Activated CD4-positive, alpha-beta T cell treated with anti-CD3 and anti-CD28 coated beads, Interleukin-2, amount 50 U/mL, for 1 hour (primary cell): ENCODE results near the gene PHLDA1.
A peak's percentile ranks its signal among the peaks of the same experiment; 100 is the strongest.

Experiments
- DNase-seq: peaks from one replicate; pipeline ENCODE4 v3.0.0-alpha.2; 2020

PHLDA1 gene

GRCh38 chr12:76037130-76038103, 5.8 kb upstream of the PHLDA1 start:
- no peak for DNase-seq

DNA sequence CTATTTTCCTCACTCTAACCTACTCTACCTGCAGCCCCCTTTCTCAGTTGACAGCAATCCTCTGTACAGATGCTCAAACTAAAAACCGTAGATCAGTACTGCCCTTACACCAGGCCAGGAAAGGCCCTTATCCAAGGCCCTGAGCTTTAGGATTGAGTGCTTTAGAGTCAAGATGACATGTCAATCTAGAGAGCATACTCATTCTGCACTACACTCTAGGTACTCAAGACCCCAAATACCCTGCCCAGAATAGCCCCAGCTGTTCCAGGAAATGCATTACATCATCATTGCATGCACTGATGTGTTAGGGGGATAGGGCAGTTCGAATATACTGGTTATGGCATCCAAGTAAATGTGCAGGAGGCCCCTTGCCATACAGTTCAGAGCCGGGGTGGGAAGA, 3.5 kb upstream of the PHLDA1 start:
- DNase-seq: no peak

- no peak for DNase-seq
Observed at GRCh38 chr12:76033081-76034011, 1.8 kb upstream of the PHLDA1 start.

DNA sequence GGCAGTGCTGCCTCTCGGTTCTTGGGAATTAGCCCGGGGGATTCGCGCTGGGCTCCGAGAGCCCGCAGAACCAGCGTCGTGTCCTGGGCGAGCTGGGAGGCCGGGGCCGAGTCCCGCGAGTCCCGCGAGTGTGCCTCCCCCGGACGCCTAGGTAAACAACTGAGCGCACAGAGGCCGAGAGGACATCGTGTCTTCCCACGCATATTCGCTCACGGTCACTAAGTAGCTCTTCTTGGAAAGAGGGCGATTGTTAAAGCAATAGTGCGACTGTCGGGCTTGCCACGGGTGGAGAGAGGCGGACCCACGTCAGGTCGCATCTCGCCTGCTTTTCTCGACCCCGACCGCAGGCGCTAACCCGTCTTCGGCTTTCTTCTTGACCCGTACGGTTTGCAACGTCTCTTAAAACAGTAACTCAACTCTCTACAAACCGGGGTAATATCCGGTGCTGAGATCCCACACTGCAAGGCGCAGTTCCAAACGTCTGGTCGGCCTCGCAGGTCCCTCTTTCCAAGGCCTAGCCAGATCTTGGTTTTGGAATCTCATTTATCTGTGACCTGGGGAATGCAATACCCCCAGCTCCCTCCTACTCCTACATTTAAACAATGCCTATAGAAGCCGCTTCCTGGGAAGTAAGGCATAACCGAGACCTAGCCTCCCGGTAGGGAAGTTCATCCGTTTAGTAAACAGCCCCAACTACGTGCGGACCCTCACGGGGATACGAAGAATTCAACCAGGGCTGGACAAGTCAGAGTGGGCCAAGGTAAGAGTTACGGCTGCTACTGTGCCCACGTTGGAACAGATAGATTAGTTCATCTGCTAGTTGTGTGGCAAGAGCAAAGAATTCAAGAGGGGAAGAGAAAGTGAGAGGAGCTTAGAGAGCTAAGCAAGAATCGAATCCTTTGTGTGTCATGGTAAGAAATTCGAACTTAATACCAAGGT, 736 bp upstream of the PHLDA1 start:
- peak; percentile 34 for DNase-seq

DNA sequence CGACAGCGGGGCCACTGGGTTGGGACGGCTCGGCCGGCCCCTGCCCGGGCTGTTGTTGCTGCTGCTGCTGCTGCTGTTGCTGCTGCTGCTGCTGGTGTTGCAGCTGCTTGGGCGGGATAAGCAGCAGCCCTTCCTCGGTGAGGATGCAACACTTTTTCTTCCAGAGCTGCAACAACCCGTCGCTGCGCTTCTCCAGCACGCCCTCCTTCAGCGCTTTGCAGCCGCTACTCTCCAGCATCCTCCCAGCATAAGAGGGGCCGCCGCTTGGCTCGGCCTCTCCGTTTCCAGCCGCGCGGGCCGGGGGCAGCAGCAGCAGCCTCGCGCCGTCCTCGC, 529 bp downstream of the PHLDA1 start:
- DNase-seq: no peak

- DNase-seq: peak; percentile 43
Observed at GRCh38 chr12:76030341-76031080, 1.1 kb downstream of the PHLDA1 start.

DNA sequence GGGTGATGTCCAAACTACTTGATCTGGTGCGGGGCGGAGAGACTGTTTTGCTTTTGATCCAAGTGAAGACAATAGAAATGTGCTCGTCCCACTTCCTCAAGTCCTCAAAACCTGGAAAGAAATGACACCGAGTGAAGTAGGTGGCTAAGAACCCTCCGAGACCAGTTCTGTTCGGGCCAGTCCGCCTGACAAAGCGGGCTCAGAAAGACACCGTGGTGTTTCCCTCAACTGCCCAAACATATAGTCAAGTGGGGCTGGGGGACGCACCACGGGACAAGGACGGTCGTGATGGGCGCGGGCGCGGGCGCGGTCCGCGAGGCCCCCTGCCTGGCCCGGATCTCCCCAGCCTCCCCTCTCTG, 1.6 kb downstream of the PHLDA1 start:
- DNase-seq: no peak

DNA sequence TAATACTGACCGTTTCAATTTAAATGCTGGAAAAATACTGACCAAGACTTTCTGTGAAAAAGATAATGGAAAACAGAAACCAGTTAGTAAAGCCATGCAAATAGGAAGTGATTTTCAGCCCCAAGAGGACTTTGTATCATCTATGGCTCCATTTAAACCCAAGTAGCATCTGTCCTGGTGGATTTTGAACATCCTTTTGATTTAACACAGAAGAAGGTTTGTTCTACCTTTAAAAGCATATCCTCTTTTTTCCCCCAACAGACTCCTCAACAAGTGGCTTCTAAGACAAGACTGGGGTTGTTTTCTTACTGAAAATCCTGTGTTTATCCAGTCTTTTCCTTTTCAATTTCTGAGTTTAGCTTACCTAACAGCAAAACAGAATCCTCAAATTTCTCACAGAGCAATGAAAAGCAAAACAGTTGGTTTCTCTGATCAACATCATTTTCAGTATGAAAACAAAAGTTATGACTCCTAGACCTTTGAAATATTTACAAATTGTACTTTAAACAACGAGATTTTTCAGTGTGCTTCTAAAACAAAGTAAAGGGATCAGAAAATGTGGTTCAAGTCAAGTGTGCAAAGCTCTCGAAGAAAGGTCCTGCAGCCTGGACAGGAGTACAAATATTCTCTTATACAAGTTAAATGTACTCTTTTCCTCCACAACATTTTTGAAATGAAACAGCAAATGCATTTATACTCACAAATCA, 2.9 kb downstream of the PHLDA1 start:
- DNase-seq: no peak

DNA sequence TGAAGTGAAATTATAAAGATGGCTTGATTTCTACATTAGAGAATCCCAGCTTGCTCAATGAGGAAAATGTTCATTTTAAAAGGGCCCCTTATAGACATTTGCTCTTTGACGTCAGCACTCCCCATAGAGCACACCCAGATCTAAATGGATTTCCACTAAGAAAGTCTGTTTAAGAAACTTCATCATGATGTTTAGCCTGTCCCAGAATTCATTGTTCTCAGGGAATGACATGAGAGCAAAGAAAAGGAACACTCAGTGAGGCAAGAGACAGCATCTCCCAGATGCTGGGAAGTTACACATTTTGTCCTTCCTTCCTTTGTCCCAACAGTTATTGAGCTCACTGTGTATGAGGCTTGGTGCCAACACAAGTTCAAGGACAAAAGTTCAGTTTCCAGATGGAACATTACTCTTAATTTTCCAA, 4.9 kb downstream of the PHLDA1 start:
- DNase-seq: no peak

- no peak for DNase-seq
Observed at GRCh38 chr12:76025601-76026575, 5.7 kb downstream of the PHLDA1 start.

GRCh38 chr12:76024942-76025600, 6.5 kb downstream of the PHLDA1 start:
- DNase-seq: no peak

DNA sequence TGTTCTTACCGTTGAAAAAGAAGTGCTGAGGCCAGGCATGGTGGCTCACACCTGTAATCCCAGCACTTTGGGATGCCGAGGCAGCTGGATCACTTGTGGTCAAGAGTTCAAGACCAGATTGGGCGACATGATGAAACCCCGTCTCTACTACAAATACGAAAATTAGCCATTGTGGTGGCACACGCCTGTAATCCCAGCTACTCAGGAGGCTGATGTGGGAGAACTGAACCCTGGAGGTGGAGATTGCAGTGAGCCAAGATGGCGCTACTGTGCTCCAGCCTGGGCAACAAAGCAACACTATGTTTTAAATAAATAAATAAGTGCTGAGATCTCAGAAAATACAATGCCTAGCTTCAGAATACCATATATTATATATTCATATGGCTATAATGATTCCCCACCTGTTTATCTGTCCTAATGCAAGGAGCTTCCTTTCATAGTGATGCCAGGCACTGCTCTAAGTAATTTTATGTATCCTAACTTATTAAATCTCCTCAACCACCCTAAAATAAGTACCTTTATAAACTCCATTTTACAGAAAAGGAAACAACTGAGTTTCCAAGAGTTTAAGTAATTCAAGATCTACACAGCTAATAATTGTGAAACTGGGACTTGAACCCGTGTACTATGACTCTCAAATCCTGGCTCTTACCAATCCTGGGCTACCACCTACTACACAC, 7.3 kb downstream of the PHLDA1 start:
- DNase-seq: no peak

DNA sequence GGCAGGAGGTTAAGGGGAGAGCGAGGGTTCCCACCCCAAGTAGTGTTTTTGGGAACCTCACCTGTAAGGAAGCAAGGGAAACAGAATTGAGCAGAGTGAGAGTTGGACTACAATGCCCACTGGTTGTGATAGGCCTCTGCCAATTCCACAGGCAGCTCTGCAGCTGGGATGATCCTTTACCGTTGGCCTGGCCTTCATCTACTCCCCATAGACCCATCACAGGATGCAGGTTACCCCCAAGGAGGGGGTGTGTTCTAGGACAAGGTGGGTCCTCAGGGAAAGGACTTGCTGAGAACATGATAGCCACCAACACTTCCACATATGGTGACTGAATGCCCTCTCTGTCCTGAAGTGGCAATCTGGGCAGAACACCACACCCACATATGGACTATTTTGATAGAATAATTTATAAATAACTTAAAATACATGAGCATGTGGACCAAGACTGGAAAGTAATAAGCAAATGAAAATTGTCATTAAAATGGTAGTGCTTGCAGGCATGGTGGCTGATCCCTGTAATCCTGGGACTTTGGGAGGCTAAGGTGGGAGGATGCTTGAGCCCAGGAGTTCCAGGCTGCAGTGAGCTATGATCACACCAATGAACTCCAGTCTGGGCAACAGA, 8.4 kb downstream of the PHLDA1 start:
- no peak for DNase-seq

GRCh38 chr12:76022506-76022905, 9.1 kb downstream of the PHLDA1 start:
- DNase-seq: no peak

DNA sequence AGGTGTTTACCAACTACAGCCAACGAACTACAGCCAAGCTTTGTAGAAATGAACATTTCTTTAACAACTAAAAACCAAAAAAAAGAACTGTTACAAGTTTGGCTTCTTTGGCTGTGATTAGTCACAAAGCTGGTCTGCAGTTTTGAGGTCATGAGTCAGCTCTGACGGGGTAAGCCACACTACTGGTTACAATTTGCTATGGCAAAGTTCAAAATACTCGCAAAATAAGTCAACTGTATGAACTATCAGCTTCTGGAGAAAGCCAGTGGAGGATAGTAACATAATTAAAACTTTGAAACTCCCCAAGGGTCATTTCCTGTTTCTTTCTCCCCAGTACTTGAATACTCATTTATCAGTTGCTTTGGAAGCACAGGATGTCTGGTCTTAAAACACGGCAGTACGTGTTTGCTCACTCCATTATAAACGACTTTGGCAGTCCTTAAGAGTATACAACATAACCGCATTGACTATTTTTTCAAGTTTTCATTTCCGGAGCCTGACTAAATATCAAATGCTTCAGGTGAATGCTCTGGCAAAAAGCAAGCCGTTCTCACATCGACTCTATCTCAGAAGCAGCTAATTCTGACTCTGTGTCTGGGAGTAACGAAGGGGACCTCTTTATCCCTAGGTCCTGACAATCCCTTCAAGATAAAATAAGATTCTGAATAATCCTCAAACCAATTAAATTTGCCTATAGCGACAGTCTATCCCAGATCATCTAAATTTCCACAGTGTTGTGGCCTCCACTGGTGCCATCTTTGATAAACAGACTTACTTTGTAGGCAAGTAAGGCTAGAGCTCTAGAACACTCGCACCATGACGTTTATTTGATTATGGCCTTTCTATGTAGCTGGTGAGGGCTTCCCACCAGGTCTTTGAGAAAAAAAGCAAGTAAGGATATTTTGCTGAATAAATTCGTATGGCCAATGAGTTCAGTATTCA, 10.6 kb downstream of the PHLDA1 start:
- DNase-seq: peak; percentile 47

GRCh38 chr12:76020281-76020680, 11.3 kb downstream of the PHLDA1 start:
- DNase-seq: peak; percentile 54

DNA sequence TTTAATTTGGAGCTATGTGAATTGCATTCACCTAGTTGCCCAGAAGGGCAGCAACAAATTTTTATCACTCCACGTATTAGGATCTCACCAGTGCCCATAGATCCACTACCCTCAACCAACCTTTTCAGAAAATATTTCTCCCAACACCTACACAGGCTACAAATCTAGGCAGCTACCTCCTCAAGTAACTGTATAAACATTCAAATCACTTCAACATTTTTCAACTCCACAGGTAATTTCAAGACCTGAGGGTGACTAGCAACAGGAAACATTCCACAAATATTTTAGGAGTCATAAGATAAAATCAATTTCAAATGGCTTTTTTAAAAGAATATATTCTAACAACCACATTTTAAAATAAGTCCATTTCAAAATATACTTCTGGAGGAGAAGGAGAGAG, 12.9 kb downstream of the PHLDA1 start:
- no peak for DNase-seq
